HEK293 (cell line): ENCODE measurements around the gene METTL15.

Experiments used
- CTCF ChIA-PET: fragments of 350-600 bp; formaldehyde crosslinking; extraction: SDS; loops from one replicate; lab custom pipeline; 2021; ENCODE audit warnings: antibody characterized with exemption; lab: Yijun Ruan, JAX
- POLR2A ChIA-PET: fragments of 300-600 bp; formaldehyde crosslinking; extraction: SDS; loops from one replicate; lab custom pipeline; 2020; ENCODE audit warnings: antibody characterized with exemption, inconsistent platforms; lab: Yijun Ruan, JAX
- H3K27ac ChIP-seq: fragments of 200-500 bp; sonication (Bioruptor generic); 2 replicates; pipeline ENCODE4 v1.5.1; 2014; ENCODE audit warnings: low read depth, low read length, control low read depth, inconsistent platforms; ENCODE audit errors: extremely low read depth
- H3K36me3 ChIP-seq, 2 experiments: fragments of 200-500 bp in 1 of 2; sonication (Bioruptor generic) in 1 of 2; 1 replicate in 1 of 2; 2 replicates in 1 of 2; pipeline ENCODE4 v1.5.1; 2014 to 2017; ENCODE audit warnings: inconsistent platforms in 2 of 2, low read length in 2 of 2; ENCODE audit not compliant: control insufficient read depth in 2 of 2, insufficient read depth in 1 of 2
- H3K4me1 ChIP-seq: fragments of 200-500 bp; sonication (Bioruptor generic); 2 replicates; pipeline ENCODE4 v1.5.1; 2014; ENCODE audit warnings: mild to moderate bottlenecking, low read length, inconsistent platforms; ENCODE audit not compliant: control insufficient read depth, insufficient read depth
- H3K4me3 ChIP-seq: 2 replicates; pipeline ENCODE4 v1.5.1; 2011; ENCODE audit warnings: low read depth, mild to moderate bottlenecking, control low read depth, low read length, moderate library complexity
- H3K9me3 ChIP-seq: fragments of 200-500 bp; sonication (Bioruptor generic); 2 replicates; pipeline ENCODE4 v1.5.1; 2014; ENCODE audit warnings: low read depth, low read length, inconsistent platforms; ENCODE audit not compliant: control insufficient read depth, insufficient read depth
- KLF16 ChIP-seq: fragments of 450-650 bp; formaldehyde crosslinking; IDR thresholded peaks from 2 replicates; pipeline ENCODE4 v1.5.1; 2017; ENCODE audit warnings: missing biosample characterization, missing genetic modification characterization
- KLF8 ChIP-seq: fragments of 450-650 bp; formaldehyde crosslinking; IDR thresholded peaks from 2 replicates; pipeline ENCODE4 v1.5.1; 2016; ENCODE audit warnings: missing biosample characterization, missing genetic modification characterization
- SCRT2 ChIP-seq: fragments of 450-650 bp; formaldehyde crosslinking; IDR thresholded peaks from 2 replicates; pipeline ENCODE4 v1.5.1; 2016; ENCODE audit warnings: missing biosample characterization, missing genetic modification characterization
- SP2 ChIP-seq: fragments of 450-650 bp; formaldehyde crosslinking; IDR thresholded peaks from 2 replicates; pipeline ENCODE4 v1.5.1; 2016; ENCODE audit warnings: missing biosample characterization, missing genetic modification characterization
- SP7 ChIP-seq: fragments of 450-650 bp; formaldehyde crosslinking; IDR thresholded peaks from 2 replicates; pipeline ENCODE4 v1.5.1; 2016; ENCODE audit warnings: missing biosample characterization, missing genetic modification characterization
- WT1 ChIP-seq: fragments of 450-650 bp; formaldehyde crosslinking; IDR thresholded peaks from 2 replicates; pipeline ENCODE4 v1.5.1; 2016; ENCODE audit warnings: missing biosample characterization, missing genetic modification characterization
- ZNF157 ChIP-seq: fragments of 450-650 bp; formaldehyde crosslinking; IDR thresholded peaks from 2 replicates; pipeline ENCODE4 v1.5.1; 2016; ENCODE audit warnings: missing biosample characterization, missing genetic modification characterization
- ZNF24 ChIP-seq: fragments of 450-650 bp; formaldehyde crosslinking; IDR thresholded peaks from 2 replicates; pipeline ENCODE4 v1.5.1; 2016; ENCODE audit warnings: missing biosample characterization, missing genetic modification characterization
- ZNF37A ChIP-seq: fragments of 450-650 bp; IDR thresholded peaks from 2 replicates; pipeline ENCODE4 v1.5.1; 2018; ENCODE audit warnings: missing biosample characterization, missing genetic modification characterization
- ZNF48 ChIP-seq: fragments of 450-650 bp; formaldehyde crosslinking; IDR thresholded peaks from 2 replicates; pipeline ENCODE4 v1.5.1; 2016; ENCODE audit warnings: missing biosample characterization, missing genetic modification characterization
- ZNF501 ChIP-seq: fragments of 450-650 bp; formaldehyde crosslinking; IDR thresholded peaks from 2 replicates; pipeline ENCODE4 v1.5.1; 2016; ENCODE audit warnings: missing biosample characterization, missing genetic modification characterization
- ZNF510 ChIP-seq: fragments of 450-650 bp; formaldehyde crosslinking; IDR thresholded peaks from 2 replicates; pipeline ENCODE4 v1.5.1; 2018; ENCODE audit warnings: mild to moderate bottlenecking, missing genetic modification characterization, missing biosample characterization; ENCODE audit not compliant: insufficient replicate concordance
- ZNF626 ChIP-seq: fragments of 450-650 bp; sonication (Bioruptor Pico); formaldehyde crosslinking; IDR thresholded peaks from 2 replicates; pipeline ENCODE4 v1.5.1; 2018; ENCODE audit warnings: missing biosample characterization, missing genetic modification characterization, inconsistent platforms
- ZNF629 ChIP-seq: fragments of 450-650 bp; formaldehyde crosslinking; IDR thresholded peaks from 2 replicates; pipeline ENCODE4 v1.5.1; 2017; ENCODE audit warnings: missing biosample characterization, missing genetic modification characterization
- ZNF660 ChIP-seq: fragments of 450-650 bp; IDR thresholded peaks from 2 replicates; pipeline ENCODE4 v1.5.1; 2018; ENCODE audit warnings: missing biosample characterization, mild to moderate bottlenecking, missing genetic modification characterization
- ZSCAN16 ChIP-seq: fragments of 450-650 bp; formaldehyde crosslinking; IDR thresholded peaks from 2 replicates; pipeline ENCODE4 v1.5.1; 2016; ENCODE audit warnings: missing biosample characterization, missing genetic modification characterization
- TF ChIP-seq, protein P1 (sequence below): fragments of 450-650 bp; formaldehyde crosslinking; IDR thresholded peaks from 2 replicates; pipeline ENCODE4 v1.5.1; 2016; ENCODE audit warnings: missing biosample characterization, missing genetic modification characterization
- TF ChIP-seq, protein P2 (sequence below): fragments of 450-650 bp; formaldehyde crosslinking; IDR thresholded peaks from 2 replicates; pipeline ENCODE4 v1.5.1; 2017; ENCODE audit warnings: missing biosample characterization, missing genetic modification characterization
- TF ChIP-seq, protein P3 (sequence below): fragments of 450-650 bp; formaldehyde crosslinking; IDR thresholded peaks from 2 replicates; pipeline ENCODE4 v1.5.1; 2016; ENCODE audit warnings: missing biosample characterization, missing genetic modification characterization
- TF ChIP-seq, protein P4 (sequence below): fragments of 450-650 bp; IDR thresholded peaks from 2 replicates; pipeline ENCODE4 v1.5.1; 2018; ENCODE audit warnings: missing biosample characterization, mild to moderate bottlenecking, missing genetic modification characterization
- TF ChIP-seq, protein P5 (sequence below): fragments of 450-650 bp; formaldehyde crosslinking; IDR thresholded peaks from 2 replicates; pipeline ENCODE4 v1.5.1; 2016; ENCODE audit warnings: missing biosample characterization, missing genetic modification characterization
- TF ChIP-seq, protein P6 (sequence below): fragments of 450-650 bp; formaldehyde crosslinking; IDR thresholded peaks from 2 replicates; pipeline ENCODE4 v1.5.1; 2016; ENCODE audit warnings: missing biosample characterization, missing genetic modification characterization

The METTL15 gene

DNA sequence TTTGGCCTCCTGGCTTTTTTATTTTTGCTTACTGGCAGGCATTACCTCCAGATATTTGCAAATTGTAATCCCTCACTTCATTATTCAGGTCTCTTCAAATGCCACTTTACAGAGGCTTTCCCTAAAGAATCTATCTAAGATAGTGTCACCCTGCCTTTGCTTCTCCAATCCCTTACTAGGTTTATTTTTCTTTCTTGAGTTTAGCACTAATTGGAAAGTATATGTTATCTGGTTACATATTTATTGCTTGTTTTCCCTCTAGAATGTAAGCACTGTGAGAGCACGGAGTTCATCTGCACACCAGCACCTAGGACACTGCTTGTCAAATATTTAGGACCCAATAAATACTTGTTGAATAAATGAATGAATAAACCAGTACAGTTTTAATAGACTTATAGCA is 3.8 kb upstream of the METTL15 start:
- H3K4me1 ChIP-seq, result no peaks in the 10 kb centered on the region

DNA sequence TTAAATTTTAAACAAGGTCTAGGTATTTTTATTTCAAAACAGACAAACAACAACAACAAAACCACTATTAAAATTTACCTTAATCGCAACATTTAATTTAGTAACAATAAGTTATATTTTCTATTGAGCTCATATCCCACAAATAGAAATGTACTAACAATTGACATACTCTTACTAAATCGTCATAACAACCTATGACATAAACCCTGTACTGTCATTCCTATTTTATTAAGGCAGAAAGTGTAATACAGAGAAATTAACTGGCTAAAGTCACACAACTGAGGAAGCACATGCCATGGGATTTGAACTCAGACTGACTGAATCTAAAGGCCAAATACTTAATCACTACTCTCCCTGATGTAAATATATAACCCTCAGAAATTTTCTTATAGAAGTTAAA is 3.2 kb upstream of the METTL15 start:
- POLR2A ChIA-PET, result no interaction called here

More for the DNA sequence above, 3.8 kb upstream of the METTL15 start:
- no peaks in the 10 kb centered on the region for H3K36me3 ChIP-seq
- TF ChIP-seq SP2 (tag by site-specific recombination) (no peak), SCRT2 (tag by site-specific recombination) (0 out of 2 replicates have a peak, but pooled peaks have one; percentile 16), ZNF626 (tag by site-specific recombination) (no peak), KLF16 (tag by site-specific recombination) (no peak), ZNF37A (no peak), WT1 (no peak), SP7 (tag by site-specific recombination) (peak; percentile 51), ZNF501 (tag by site-specific recombination) (no peak), KLF8 (no peak), ZNF157 (tag by site-specific recombination) (no peak), ZNF24 (tag by site-specific recombination) (no peak), ZNF510 (tag by site-specific recombination) (no peak), ZNF48 (no peak), ZNF660 (no peak), ZSCAN16 (no peak)
- TF ChIP-seq, protein P1, sequence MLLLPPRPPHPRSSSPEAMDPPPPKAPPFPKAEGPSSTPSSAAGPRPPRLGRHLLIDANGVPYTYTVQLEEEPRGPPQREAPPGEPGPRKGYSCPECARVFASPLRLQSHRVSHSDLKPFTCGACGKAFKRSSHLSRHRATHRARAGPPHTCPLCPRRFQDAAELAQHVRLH, result no peak
- TF ChIP-seq, protein P2, sequence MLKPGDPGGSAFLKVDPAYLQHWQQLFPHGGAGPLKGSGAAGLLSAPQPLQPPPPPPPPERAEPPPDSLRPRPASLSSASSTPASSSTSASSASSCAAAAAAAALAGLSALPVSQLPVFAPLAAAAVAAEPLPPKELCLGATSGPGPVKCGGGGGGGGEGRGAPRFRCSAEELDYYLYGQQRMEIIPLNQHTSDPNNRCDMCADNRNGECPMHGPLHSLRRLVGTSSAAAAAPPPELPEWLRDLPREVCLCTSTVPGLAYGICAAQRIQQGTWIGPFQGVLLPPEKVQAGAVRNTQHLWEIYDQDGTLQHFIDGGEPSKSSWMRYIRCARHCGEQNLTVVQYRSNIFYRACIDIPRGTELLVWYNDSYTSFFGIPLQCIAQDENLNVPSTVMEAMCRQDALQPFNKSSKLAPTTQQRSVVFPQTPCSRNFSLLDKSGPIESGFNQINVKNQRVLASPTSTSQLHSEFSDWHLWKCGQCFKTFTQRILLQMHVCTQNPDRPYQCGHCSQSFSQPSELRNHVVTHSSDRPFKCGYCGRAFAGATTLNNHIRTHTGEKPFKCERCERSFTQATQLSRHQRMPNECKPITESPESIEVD (tag by site-specific recombination), result peak; percentile 60
- TF ChIP-seq, protein P3, sequence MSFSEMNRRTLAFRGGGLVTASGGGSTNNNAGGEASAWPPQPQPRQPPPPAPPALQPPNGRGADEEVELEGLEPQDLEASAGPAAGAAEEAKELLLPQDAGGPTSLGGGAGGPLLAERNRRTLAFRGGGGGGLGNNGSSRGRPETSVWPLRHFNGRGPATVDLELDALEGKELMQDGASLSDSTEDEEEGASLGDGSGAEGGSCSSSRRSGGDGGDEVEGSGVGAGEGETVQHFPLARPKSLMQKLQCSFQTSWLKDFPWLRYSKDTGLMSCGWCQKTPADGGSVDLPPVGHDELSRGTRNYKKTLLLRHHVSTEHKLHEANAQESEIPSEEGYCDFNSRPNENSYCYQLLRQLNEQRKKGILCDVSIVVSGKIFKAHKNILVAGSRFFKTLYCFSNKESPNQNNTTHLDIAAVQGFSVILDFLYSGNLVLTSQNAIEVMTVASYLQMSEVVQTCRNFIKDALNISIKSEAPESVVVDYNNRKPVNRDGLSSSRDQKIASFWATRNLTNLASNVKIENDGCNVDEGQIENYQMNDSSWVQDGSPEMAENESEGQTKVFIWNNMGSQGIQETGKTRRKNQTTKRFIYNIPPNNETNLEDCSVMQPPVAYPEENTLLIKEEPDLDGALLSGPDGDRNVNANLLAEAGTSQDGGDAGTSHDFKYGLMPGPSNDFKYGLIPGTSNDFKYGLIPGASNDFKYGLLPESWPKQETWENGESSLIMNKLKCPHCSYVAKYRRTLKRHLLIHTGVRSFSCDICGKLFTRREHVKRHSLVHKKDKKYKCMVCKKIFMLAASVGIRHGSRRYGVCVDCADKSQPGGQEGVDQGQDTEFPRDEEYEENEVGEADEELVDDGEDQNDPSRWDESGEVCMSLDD (tag by site-specific recombination), result no peak
- TF ChIP-seq, protein P4, sequence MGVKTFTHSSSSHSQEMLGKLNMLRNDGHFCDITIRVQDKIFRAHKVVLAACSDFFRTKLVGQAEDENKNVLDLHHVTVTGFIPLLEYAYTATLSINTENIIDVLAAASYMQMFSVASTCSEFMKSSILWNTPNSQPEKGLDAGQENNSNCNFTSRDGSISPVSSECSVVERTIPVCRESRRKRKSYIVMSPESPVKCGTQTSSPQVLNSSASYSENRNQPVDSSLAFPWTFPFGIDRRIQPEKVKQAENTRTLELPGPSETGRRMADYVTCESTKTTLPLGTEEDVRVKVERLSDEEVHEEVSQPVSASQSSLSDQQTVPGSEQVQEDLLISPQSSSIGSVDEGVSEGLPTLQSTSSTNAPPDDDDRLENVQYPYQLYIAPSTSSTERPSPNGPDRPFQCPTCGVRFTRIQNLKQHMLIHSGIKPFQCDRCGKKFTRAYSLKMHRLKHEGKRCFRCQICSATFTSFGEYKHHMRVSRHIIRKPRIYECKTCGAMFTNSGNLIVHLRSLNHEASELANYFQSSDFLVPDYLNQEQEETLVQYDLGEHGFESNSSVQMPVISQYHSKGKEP (tag by site-specific recombination), result no peak
- TF ChIP-seq, protein P5, sequence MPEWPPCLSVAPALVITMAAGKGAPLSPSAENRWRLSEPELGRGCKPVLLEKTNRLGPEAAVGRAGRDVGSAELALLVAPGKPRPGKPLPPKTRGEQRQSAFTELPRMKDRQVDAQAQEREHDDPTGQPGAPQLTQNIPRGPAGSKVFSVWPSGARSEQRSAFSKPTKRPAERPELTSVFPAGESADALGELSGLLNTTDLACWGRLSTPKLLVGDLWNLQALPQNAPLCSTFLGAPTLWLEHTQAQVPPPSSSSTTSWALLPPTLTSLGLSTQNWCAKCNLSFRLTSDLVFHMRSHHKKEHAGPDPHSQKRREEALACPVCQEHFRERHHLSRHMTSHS (tag by site-specific recombination), result no peak
- no peak overlapping the region for H3K27ac ChIP-seq
- ChIA-PET CTCF (no interaction called here), POLR2A (no interaction called here)
- H3K4me3 ChIP-seq, result no peak overlapping the region
- H3K9me3 ChIP-seq, result no peaks in the 10 kb centered on the region

More for the DNA sequence above, 3.2 kb upstream of the METTL15 start:
- Histone ChIP-seq H3K27ac (no peak overlapping the region), H3K36me3 (no peaks in the 10 kb centered on the region), H3K9me3 (no peaks in the 10 kb centered on the region), H3K4me1 (no peaks in the 10 kb centered on the region)
- peak; percentile 55 for TF ChIP-seq ZNF629 (tag by site-specific recombination)
- TF ChIP-seq, protein P6, sequence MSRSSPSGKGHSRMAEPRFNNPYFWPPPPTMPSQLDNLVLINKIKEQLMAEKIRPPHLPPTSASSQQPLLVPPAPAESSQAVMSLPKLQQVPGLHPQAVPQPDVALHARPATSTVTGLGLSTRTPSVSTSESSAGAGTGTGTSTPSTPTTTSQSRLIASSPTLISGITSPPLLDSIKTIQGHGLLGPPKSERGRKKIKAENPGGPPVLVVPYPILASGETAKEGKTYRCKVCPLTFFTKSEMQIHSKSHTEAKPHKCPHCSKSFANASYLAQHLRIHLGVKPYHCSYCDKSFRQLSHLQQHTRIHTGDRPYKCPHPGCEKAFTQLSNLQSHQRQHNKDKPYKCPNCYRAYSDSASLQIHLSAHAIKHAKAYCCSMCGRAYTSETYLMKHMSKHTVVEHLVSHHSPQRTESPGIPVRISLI (tag by site-specific recombination), result no peak
- TF ChIP-seq, all 188 proteins: peak for 1
- CTCF ChIA-PET, result no interaction called here
- no peak overlapping the region for H3K4me3 ChIP-seq
